ENCODE measurements around the gene STAP2.

STAP2 gene

GRCh38 chr19:4304538-4305256 lies 33.9 kb downstream of the STAP2 start, which contains the start of gene FSD1:
TSS of gene FSD1 (plus strand) at chr19:4304598. CDS start at chr19:4304747, 149 bp downstream.
- Histone ChIP-seq H3K4me2 (ENCODE audit: low read depth, low read length, poor library complexity, severe bottlenecking) (peak within 1 kb of the TSS; percentile 31), H3K36me3 (ENCODE audit: low read length) (no peaks in the 10 kb centered on the region), H3K27ac (ENCODE audit: low read depth, low read length) (no peak within 1 kb of the TSS), H3K4me3 (ENCODE audit: insufficient read depth, low read length, poor library complexity, severe bottlenecking) (peak within 1 kb of the TSS; percentile 56), H4K20me1 (ENCODE audit: low read depth, low read length) (no peaks in the 10 kb centered on the region), H3F3A (ENCODE audit: insufficient read depth) (no peaks in the 10 kb centered on the region), H3K9ac (ENCODE audit: low read length) (peak within 1 kb of the TSS; percentile 51; the same call in 1 of the 2 replicates), H2AFZ (ENCODE audit: low read depth, low read length, severe bottlenecking) (peak within 1 kb of the TSS; percentile 2), H3K79me2 (ENCODE audit: insufficient read depth, low read length) (no peaks in the 10 kb centered on the region), H3K27me3 (ENCODE audit: low read length) (no peaks in the 10 kb centered on the region), H3K9me2 (replicated peaks; ENCODE audit: insufficient read depth, low read length) (no peaks in the 10 kb centered on the region), H3K9me3 (ENCODE audit: insufficient read depth, low read length) (no peaks in the 10 kb centered on the region)
- TF ChIP-seq EZH2phosphoT487 (conservative IDR thresholded peaks at IDR 0.05; ENCODE audit: low read length) (no peak), CTCF (IDR thresholded peaks at IDR 0.05; ENCODE audit: insufficient read depth, low read length, poor library complexity, severe bottlenecking) (no peak)

GRCh38 chr19:4303819-4304537 lies 34.6 kb downstream of the STAP2 start:
- no peaks in the 10 kb centered on the region for H3K9me2 ChIP-seq (replicated peaks; ENCODE audit: insufficient read depth, low read length)
- H2AFZ ChIP-seq (ENCODE audit: low read depth, low read length, severe bottlenecking): peak overlapping the region; percentile 2
- H3K36me3 ChIP-seq (ENCODE audit: low read length): no peaks in the 10 kb centered on the region
- H3K4me3 ChIP-seq (ENCODE audit: insufficient read depth, low read length, poor library complexity, severe bottlenecking): peak overlapping the region; percentile 56
- H4K20me1 ChIP-seq (ENCODE audit: low read depth, low read length): no peaks in the 10 kb centered on the region
- no peak overlapping the region for H3K27ac ChIP-seq (ENCODE audit: low read depth, low read length)
- TF ChIP-seq EZH2phosphoT487 (conservative IDR thresholded peaks at IDR 0.05; ENCODE audit: low read length): no peak
- TF ChIP-seq CTCF (IDR thresholded peaks at IDR 0.05; ENCODE audit: insufficient read depth, low read length, poor library complexity, severe bottlenecking): no peak
- no peaks in the 10 kb centered on the region for H3K79me2 ChIP-seq (ENCODE audit: insufficient read depth, low read length)
- H3K9me3 ChIP-seq (ENCODE audit: insufficient read depth, low read length): no peaks in the 10 kb centered on the region
- no peaks in the 10 kb centered on the region for H3F3A ChIP-seq (ENCODE audit: insufficient read depth)
- peak overlapping the region; percentile 31 for H3K4me2 ChIP-seq (ENCODE audit: low read depth, low read length, poor library complexity, severe bottlenecking)
- peak overlapping the region; percentile 51; the same call in 1 of the 2 replicates for H3K9ac ChIP-seq (ENCODE audit: low read length)
- H3K27me3 ChIP-seq (ENCODE audit: low read length): no peaks in the 10 kb centered on the region

GRCh38 chr19:4302243-4302640 lies 36.4 kb downstream of the STAP2 start, which contains the start of gene TMIGD2:
TSS of gene TMIGD2 (minus strand) at chr19:4302389. CDS start at chr19:4302385, 4 bp downstream.
- Histone ChIP-seq H3K27me3 (ENCODE audit: low read length) (no peaks in the 10 kb centered on the region), H3K79me2 (ENCODE audit: insufficient read depth, low read length) (no peaks in the 10 kb centered on the region), H3K9me2 (replicated peaks; ENCODE audit: insufficient read depth, low read length) (no peaks in the 10 kb centered on the region), H3K36me3 (ENCODE audit: low read length) (no peaks in the 10 kb centered on the region), H2AFZ (ENCODE audit: low read depth, low read length, severe bottlenecking) (no peak within 1 kb of the TSS), H3K9ac (ENCODE audit: low read length) (no peak within 1 kb of the TSS), H3F3A (ENCODE audit: insufficient read depth) (no peaks in the 10 kb centered on the region), H3K4me2 (ENCODE audit: low read depth, low read length, poor library complexity, severe bottlenecking) (no peak within 1 kb of the TSS), H3K9me3 (ENCODE audit: insufficient read depth, low read length) (no peaks in the 10 kb centered on the region), H4K20me1 (ENCODE audit: low read depth, low read length) (no peaks in the 10 kb centered on the region), H3K4me3 (ENCODE audit: insufficient read depth, low read length, poor library complexity, severe bottlenecking) (no peak within 1 kb of the TSS), H3K27ac (ENCODE audit: low read depth, low read length) (no peak within 1 kb of the TSS)
- TF ChIP-seq EZH2phosphoT487 (conservative IDR thresholded peaks at IDR 0.05; ENCODE audit: low read length): no peak
- TF ChIP-seq CTCF (IDR thresholded peaks at IDR 0.05; ENCODE audit: insufficient read depth, low read length, poor library complexity, severe bottlenecking): no peak
